Stimulated activated CD4-positive, alpha-beta T cell treated with anti-CD3 and anti-CD28 coated beads, Interleukin-1b, Interleukin-23, amount 100 ng/mL, for 1 hour (primary cell): Measurements from ENCODE around the gene CLCN3.
"Not testable (repeated sequence)": the region's sequence is repeated elsewhere in the genome, so short reads cannot be mapped to it uniquely, and the experiment has no call there.

ENCODE experiments used
- DNase-seq, 2 donors: peaks; one replicate each; pipeline ENCODE4 v3.0.0-alpha.2; 2020; ENCODE audit warnings: low read depth in 2 of 2

The CLCN3 gene

GRCh38 chr4:169698331-169698730, 78.0 kb downstream of the CLCN3 start:
- no peak for DNase-seq

GRCh38 chr4:169707958-169708643, 87.7 kb downstream of the CLCN3 start:
- no peak for DNase-seq

DNA sequence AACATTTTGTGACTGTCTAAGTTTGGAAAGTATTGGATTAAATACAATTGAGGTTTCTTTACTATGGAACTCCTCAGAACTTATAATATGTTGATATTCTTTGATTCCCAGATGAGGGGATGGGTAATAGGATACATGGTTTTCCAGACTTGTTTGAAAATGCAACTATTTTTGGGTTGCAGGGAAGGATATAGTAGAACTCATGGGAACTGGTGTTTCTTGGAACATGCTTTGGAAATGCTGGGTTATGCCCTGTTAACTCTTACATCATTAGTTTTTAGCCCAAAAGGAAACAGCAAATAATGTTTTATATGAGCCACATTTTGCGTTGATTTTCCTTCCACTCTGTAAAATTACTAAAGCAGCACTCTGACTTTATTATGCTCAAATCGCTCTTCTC, 95.4 kb downstream of the CLCN3 start:
- DNase-seq = no peak

GRCh38 chr4:169716677-169717076, 96.3 kb downstream of the CLCN3 start:
- DNase-seq = no peak

- no peak for DNase-seq
Observed at GRCh38 chr4:169720529-169720928, 100.2 kb downstream of the CLCN3 start.

- DNase-seq = no peak
Observed at GRCh38 chr4:169723207-169723965, 103.0 kb downstream of the CLCN3 start.

- no peak for DNase-seq
Observed at GRCh38 chr4:169724260-169724659, 103.9 kb downstream of the CLCN3 start.

DNA sequence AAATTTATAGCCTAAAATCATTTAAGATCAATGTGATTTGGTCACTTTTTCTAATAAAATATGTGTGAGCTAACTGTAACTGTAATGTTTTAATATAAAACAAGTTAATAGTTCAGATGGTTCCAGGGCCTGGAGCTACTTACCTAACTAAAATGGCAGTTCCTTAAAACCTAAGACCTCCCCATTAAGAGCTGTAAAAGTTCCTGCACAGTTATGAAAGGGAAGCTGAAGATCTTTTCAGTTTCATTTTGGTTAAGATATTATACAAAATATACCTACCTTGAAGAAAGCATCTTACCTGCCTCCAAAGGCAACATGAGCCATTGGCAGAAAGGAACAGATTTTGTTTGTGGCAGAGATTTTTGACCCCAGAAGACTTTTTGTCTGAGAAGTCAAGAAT, 107.2 kb downstream of the CLCN3 start:
- DNase-seq = no peak

- DNase-seq = no peak
Observed at GRCh38 chr4:169730564-169730963, 110.2 kb downstream of the CLCN3 start.

DNA sequence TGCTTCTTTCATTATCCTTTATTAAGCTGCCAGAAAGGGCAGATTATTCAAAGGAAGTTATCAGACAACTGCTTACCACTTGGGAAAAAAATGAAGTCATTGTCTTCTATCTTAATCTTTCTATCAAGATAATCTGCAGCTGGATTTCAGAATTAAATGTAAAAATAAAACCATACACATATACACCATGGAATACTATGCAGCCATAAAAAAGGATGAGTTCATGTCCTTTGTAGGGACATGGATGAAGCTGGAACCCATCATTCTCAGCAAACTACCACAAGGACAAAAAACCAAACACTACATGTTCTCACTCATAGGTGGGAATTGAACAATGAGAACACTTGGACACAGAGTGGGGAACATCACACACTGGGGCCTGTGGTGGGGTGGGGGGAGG, 118.2 kb downstream of the CLCN3 start:
- not testable (repeated sequence) for DNase-seq

GRCh38 chr4:169741569-169741968, 121.2 kb downstream of the CLCN3 start:
- no peak for DNase-seq

DNA sequence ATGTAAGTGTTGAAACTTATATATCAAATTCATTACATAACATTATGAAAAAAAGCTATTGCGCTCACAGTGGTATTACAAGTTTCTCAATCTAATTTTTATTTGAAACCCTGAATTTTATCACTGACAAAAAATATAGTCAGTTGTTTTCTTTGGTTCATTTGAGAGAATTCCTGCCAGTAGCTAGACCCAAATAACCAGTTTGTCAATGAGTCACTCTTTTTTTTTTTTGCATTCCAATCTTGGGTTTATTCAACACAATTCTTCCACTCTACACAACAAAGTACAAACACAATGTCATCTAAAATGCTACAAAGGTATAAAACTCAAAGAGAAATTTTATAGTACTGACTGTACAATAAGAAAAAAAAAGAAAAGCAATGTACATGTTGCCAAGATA, 124.2 kb downstream of the CLCN3 start:
- DNase-seq = no peak

GRCh38 chr4:169745291-169745690, 124.9 kb downstream of the CLCN3 start:
- DNase-seq = no peak

GRCh38 chr4:169756971-169757574, 136.7 kb downstream of the CLCN3 start:
- no peak for DNase-seq

- peak; percentile 82 to 92 for DNase-seq
Observed at GRCh38 chr4:169757575-169758184, 137.3 kb downstream of the CLCN3 start, which contains the start of gene HPF1. Gene HPF1 (minus strand): TSS chr4:169757944. CDS start chr4:169757877, 67 bp downstream.

GRCh38 chr4:169758401-169758962, 138.1 kb downstream of the CLCN3 start:
- no peak for DNase-seq

DNA sequence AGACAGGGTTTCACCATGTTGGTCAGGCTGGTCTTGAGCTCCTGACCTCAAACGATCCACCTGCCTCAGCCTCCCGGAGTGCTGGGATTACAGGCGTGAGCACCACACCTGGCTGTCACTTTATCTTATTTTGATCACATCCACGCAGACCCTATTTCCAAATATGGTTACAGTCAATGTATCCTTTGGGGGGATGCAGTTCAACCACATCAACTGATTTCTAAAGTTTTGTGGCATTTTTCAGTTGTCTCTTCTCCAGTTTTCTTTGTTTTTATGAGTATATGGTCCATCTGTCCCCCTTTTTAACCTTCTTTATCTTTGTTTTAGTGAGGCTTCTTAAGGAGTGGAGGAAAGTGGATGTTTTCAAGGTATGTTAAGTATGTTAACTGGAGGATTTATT, 141.5 kb downstream of the CLCN3 start:
- DNase-seq = no peak

DNA sequence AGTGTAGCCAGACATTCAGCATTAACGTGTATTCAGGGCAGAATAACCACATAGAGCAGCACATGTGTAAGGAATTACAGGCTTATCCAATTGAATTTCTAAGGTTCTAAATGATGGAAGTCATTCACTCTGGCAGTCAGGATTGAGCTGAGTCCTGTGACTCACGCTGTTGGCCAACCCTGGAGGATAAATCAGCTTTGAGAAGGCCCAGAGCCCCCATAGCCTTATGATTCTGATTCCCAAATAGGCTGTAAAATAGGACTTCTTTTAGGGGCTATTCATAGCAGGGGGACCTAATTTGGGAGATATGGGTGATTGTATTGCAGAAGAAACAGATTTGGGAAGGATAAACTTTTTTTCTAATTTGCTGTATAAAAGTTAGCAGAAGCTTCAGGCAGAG, 145.5 kb downstream of the CLCN3 start:
- no peak for DNase-seq

DNA sequence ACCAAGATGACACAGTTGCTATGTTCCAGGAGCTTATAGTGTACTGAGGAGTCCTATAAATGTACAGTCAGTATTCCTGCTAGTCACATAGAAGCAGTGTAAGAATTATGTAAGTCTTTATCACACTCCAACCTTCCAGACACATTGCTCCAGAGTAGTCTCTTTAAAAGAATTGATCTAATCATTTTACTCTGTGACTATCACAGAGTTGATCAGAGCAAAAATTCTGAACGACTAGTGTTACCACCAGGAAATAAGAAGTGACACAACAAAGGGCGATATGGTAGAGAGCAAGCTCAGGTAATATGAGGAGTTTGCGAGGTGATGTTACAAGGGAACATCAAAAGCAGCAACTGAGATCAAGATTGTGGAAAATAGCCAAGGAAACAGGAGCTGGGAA, 146.4 kb downstream of the CLCN3 start:
- DNase-seq = no peak

GRCh38 chr4:169768385-169768784, 148.0 kb downstream of the CLCN3 start:
- no peak for DNase-seq

GRCh38 chr4:169770416-169770815, 150.0 kb downstream of the CLCN3 start:
- no peak for DNase-seq

- DNase-seq = not testable (repeated sequence)
Observed at GRCh38 chr4:169771556-169772080, 151.2 kb downstream of the CLCN3 start.
